ENCODE data around the gene E2F7.

Gene E2F7

DNA sequence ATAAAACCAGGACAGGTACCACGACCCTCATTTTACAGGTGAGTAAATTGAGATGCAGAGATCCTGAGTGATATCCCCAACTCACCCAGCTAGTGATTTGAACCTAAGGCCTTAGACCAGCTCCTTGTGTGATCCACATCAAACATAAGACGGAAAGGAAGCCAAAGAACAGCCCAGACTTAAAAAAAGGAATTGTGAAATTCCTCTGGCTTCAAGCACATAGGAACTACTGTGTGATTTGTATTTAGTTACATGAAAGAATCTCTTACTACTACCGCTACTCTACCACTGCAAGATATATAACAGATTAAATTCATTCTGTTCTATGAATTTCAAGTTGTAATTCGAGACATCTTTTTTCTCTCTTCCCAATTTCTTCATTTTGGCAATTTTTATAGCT lies 10.5 kb downstream of the E2F7 start:
- peaks cover 85% of the 10 kb centered on the region for H3K36me3 ChIP-seq (ENCODE audit: control insufficient read depth, low read length)
- peaks cover 23% of the 10 kb centered on the region for H3K79me2 ChIP-seq (ENCODE audit: control insufficient read depth, low read length)
- TF ChIP-seq, protein P1, sequence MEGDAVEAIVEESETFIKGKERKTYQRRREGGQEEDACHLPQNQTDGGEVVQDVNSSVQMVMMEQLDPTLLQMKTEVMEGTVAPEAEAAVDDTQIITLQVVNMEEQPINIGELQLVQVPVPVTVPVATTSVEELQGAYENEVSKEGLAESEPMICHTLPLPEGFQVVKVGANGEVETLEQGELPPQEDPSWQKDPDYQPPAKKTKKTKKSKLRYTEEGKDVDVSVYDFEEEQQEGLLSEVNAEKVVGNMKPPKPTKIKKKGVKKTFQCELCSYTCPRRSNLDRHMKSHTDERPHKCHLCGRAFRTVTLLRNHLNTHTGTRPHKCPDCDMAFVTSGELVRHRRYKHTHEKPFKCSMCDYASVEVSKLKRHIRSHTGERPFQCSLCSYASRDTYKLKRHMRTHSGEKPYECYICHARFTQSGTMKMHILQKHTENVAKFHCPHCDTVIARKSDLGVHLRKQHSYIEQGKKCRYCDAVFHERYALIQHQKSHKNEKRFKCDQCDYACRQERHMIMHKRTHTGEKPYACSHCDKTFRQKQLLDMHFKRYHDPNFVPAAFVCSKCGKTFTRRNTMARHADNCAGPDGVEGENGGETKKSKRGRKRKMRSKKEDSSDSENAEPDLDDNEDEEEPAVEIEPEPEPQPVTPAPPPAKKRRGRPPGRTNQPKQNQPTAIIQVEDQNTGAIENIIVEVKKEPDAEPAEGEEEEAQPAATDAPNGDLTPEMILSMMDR (IDR thresholded peaks at IDR 0.05; ENCODE audit: low read depth, low read length, poor library complexity, severe bottlenecking): no peak
- TF ChIP-seq EZH2phosphoT487 (IDR thresholded peaks at IDR 0.05; ENCODE audit: borderline replicate concordance, low read length): no peak
- H3K4me1 ChIP-seq (ENCODE audit: control insufficient read depth, low read length): no peaks in the 10 kb centered on the region
- H3K9me3 ChIP-seq (ENCODE audit: control insufficient read depth, insufficient read depth, low read length): no peaks in the 10 kb centered on the region
- no peaks in the 10 kb centered on the region for H3K9me2 ChIP-seq (replicated peaks; ENCODE audit: control insufficient read depth, low read length)
- peaks cover 14% of the 10 kb centered on the region for H3F3A ChIP-seq (ENCODE audit: control insufficient read depth, insufficient read depth)
- no peak overlapping the region for H3K4me2 ChIP-seq (ENCODE audit: low read length)
- no peak overlapping the region for H3K4me3 ChIP-seq (ENCODE audit: low read length)
- H3K27ac ChIP-seq (ENCODE audit: low read depth, low read length): no peak overlapping the region
- H4K20me1 ChIP-seq (ENCODE audit: control insufficient read depth, insufficient read depth, low read depth, low read length): no peaks in the 10 kb centered on the region
- H3K27me3 ChIP-seq (ENCODE audit: control insufficient read depth, low read length): no peaks in the 10 kb centered on the region

DNA sequence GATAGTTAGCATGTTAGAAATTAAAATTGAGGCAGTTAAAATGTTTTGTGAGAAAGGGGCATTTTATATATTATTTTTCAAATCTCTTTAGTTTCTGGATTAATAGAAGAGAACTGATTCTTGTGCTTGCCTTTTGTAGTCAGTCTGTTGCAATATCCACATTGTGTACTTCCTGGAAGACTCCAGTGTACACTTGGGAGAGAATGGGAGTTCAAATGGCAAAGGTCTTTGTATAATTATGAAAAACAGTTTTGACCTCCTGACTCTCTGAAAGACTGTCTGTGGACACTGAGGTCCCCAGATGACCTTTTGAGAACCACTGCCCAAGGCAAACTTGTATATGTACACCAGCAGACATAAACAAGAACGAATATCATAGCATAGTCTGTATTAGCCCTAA lies 12.1 kb downstream of the E2F7 start:
- peaks cover 14% of the 10 kb centered on the region for H3F3A ChIP-seq (ENCODE audit: control insufficient read depth, insufficient read depth)
- no peak overlapping the region for H3K4me3 ChIP-seq (ENCODE audit: low read length)
- peaks cover 12% of the 10 kb centered on the region for H3K79me2 ChIP-seq (ENCODE audit: control insufficient read depth, low read length)
- no peaks in the 10 kb centered on the region for H3K27me3 ChIP-seq (ENCODE audit: control insufficient read depth, low read length)
- no peak overlapping the region for H3K4me2 ChIP-seq (ENCODE audit: low read length)
- H3K36me3 ChIP-seq (ENCODE audit: control insufficient read depth, low read length): peaks cover 83% of the 10 kb centered on the region
- TF ChIP-seq EZH2phosphoT487 (IDR thresholded peaks at IDR 0.05; ENCODE audit: borderline replicate concordance, low read length): no peak
- TF ChIP-seq, protein P1 (IDR thresholded peaks at IDR 0.05; ENCODE audit: low read depth, low read length, poor library complexity, severe bottlenecking): no peak
- no peaks in the 10 kb centered on the region for H4K20me1 ChIP-seq (ENCODE audit: control insufficient read depth, insufficient read depth, low read depth, low read length)
- H3K9me2 ChIP-seq (replicated peaks; ENCODE audit: control insufficient read depth, low read length): no peaks in the 10 kb centered on the region
- no peaks in the 10 kb centered on the region for H3K4me1 ChIP-seq (ENCODE audit: control insufficient read depth, low read length)
- no peaks in the 10 kb centered on the region for H3K9me3 ChIP-seq (ENCODE audit: control insufficient read depth, insufficient read depth, low read length)
- no peak overlapping the region for H3K27ac ChIP-seq (ENCODE audit: low read depth, low read length)

GRCh38 chr12:77049767-77050353 lies 15.5 kb downstream of the E2F7 start:
- peaks cover 87% of the 10 kb centered on the region for H3K36me3 ChIP-seq (ENCODE audit: control insufficient read depth, low read length)
- no peaks in the 10 kb centered on the region for H4K20me1 ChIP-seq (ENCODE audit: control insufficient read depth, insufficient read depth, low read depth, low read length)
- H3K4me1 ChIP-seq (ENCODE audit: control insufficient read depth, low read length): no peaks in the 10 kb centered on the region
- TF ChIP-seq EZH2phosphoT487 (IDR thresholded peaks at IDR 0.05; ENCODE audit: borderline replicate concordance, low read length): no peak
- TF ChIP-seq, protein P1 (IDR thresholded peaks at IDR 0.05; ENCODE audit: low read depth, low read length, poor library complexity, severe bottlenecking): peak; percentile 73
- no peaks in the 10 kb centered on the region for H3K9me3 ChIP-seq (ENCODE audit: control insufficient read depth, insufficient read depth, low read length)
- H3K27me3 ChIP-seq (ENCODE audit: control insufficient read depth, low read length): no peaks in the 10 kb centered on the region
- no peak overlapping the region for H3K4me3 ChIP-seq (ENCODE audit: low read length)
- no peaks in the 10 kb centered on the region; the same call in 1 of the 2 replicates for H3K79me2 ChIP-seq (ENCODE audit: control insufficient read depth, low read length)
- H3K9me2 ChIP-seq (replicated peaks; ENCODE audit: control insufficient read depth, low read length): no peaks in the 10 kb centered on the region
- H3K27ac ChIP-seq (ENCODE audit: low read depth, low read length): no peak overlapping the region
- peaks cover 14% of the 10 kb centered on the region for H3F3A ChIP-seq (ENCODE audit: control insufficient read depth, insufficient read depth)
- no peak overlapping the region for H3K4me2 ChIP-seq (ENCODE audit: low read length)

All from DOHH2 (cell line).